Uterus (tissue), 2 donors: ENCODE data around the gene METTL17.

Experiments used
- POLR2A ChIP-seq, 2 donors: fragments of 450-650 bp; IDR thresholded peaks; one replicate each; pipeline ENCODE4 v1.6.1; 2016; ENCODE audit warnings: antibody characterized with exemption in 2 of 2, mild to moderate bottlenecking in 1 of 2, moderate library complexity in 1 of 2
- TF ChIP-seq, protein P1 (sequence below), 4 experiments: fragments of 200-600 bp in 2 of 4; fragments of 450-650 bp in 2 of 4; sonication (generic) in 2 of 4; IDR thresholded peaks; one replicate each; pipeline ENCODE4 v1.5.1; 2016 to 2019; ENCODE audit warnings: antibody characterized with exemption in 4 of 4, mild to moderate bottlenecking in 2 of 4, moderate library complexity in 1 of 4

DNA sequence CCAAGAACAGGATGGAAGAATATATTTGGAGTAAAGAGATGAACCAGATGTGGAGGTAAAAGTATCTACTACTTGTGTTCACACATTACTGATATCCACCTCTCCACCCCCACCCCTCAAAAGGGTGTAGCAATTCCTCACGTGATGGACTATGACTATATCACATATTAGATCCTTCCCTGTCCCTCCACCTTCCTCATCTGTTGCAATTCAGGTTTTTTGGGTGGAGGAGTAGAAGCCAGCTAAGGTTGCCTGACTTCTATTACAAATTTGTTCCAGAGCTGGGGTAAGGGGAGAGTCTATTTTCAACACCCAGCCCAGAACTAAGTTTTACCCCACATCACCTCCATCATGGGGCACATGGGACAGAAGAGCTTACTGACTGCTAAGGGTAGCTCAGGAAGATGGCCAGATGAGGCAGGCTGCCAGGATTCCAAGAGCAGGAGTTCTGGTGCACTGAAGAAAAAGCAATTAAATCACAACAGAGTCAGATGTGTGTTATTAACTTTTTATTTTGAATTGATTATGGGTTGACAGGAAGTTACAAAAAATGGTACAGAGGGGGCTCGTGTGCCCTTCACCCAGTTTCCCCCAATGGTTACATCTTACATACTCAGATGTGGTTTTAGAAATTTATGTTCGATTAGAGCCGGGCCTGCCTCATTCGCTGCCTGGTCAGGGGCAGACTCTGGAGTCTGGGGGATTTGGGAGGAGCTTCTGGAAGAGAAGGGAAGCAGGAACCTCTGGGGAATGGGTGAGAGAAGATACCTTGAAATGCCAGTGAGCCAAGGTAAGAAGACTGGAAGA lies 42.7 kb downstream of the METTL17 start:
- TF ChIP-seq POLR2A (IDR thresholded peaks at IDR 0.05): no peak
- TF ChIP-seq, protein P1, sequence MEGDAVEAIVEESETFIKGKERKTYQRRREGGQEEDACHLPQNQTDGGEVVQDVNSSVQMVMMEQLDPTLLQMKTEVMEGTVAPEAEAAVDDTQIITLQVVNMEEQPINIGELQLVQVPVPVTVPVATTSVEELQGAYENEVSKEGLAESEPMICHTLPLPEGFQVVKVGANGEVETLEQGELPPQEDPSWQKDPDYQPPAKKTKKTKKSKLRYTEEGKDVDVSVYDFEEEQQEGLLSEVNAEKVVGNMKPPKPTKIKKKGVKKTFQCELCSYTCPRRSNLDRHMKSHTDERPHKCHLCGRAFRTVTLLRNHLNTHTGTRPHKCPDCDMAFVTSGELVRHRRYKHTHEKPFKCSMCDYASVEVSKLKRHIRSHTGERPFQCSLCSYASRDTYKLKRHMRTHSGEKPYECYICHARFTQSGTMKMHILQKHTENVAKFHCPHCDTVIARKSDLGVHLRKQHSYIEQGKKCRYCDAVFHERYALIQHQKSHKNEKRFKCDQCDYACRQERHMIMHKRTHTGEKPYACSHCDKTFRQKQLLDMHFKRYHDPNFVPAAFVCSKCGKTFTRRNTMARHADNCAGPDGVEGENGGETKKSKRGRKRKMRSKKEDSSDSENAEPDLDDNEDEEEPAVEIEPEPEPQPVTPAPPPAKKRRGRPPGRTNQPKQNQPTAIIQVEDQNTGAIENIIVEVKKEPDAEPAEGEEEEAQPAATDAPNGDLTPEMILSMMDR (IDR thresholded peaks at IDR 0.05): no peak
